ENCODE measurements around the gene HDAC4. TPM values are rescaled to one million over a fixed set of nuclear protein-coding genes. Genes with fewer than 3 reads are reported as not detected.

HDAC4 gene
- total and polyA plus RNA-seq, 2 experiments from 2014 or later, result 8.1 to 41.8 TPM

DNA sequence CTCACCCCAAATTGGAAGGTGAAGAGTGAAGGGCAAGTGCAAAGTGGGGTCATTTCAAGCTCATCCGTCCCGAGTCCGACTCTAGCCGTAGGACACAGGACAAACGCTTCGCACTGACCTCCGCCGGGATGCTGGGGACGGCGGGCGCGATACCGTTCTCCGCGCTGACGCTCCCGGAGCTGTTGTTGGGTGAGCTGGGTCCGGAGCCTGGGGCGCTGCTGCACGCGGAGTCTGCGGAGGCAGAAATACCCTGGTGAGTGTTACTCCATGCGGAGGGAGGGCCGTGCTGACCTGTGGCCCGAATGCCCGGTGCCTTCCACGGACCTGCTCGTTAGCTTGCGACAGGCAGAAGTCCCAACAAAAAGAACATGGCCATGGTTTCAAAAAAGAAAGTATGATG is 261.3 kb downstream of the HDAC4 start:
- Histone ChIP-seq H3K4me2 (no peak overlapping the region), H4K20me1 (replicated peaks; ENCODE audit: insufficient read depth) (peaks cover under 1% of the 10 kb centered on the region; the same call in 1 of the 2 replicates), H2AFZ (no peak overlapping the region), H3K9me2 (ENCODE audit: insufficient read depth) (no peaks in the 10 kb centered on the region), H3K4me1 (ENCODE audit: insufficient read depth) (no peaks in the 10 kb centered on the region), H3K4me3 (no peak overlapping the region), H3K27ac (ENCODE audit: low read depth) (no peak overlapping the region), H3F3A (replicated peaks; ENCODE audit: low read depth) (no peaks in the 10 kb centered on the region), H3K27me3 (ENCODE audit: insufficient read depth) (no peaks in the 10 kb centered on the region), H3K36me3 (ENCODE audit: insufficient read depth) (no peaks in the 10 kb centered on the region), H3K79me2 (replicated peaks; ENCODE audit: insufficient read depth) (no peaks in the 10 kb centered on the region)
- Mint-ChIP-seq H3K27ac (no peak overlapping the region), H3K36me3 (ENCODE audit: low read depth) (peaks cover 37% of the 10 kb centered on the region), H3K27me3 (ENCODE audit: insufficient read depth, low read depth, poor library complexity) (peaks cover 8% of the 10 kb centered on the region), H3K4me1 (no peaks in the 10 kb centered on the region), H3K4me3 (no peak overlapping the region), H3K9me3 (no peaks in the 10 kb centered on the region; the same call in 2 of the 3 replicates)
- no peak for DNase-seq (ENCODE audit: low spot score)
- no peak for ATAC-seq
- TF ChIP-seq NANOG (IDR thresholded peaks at IDR 0.05; ENCODE audit: borderline replicate concordance) (no peak), CREB1 (CRISPR knock-in tag; IDR thresholded peaks at IDR 0.05; ENCODE audit: low read depth) (no peak), POLR2AphosphoS5 (IDR thresholded peaks at IDR 0.05; ENCODE audit: low read depth) (no peak), ZNF331 (CRISPR knock-in tag; IDR thresholded peaks at IDR 0.05; ENCODE audit: low read depth) (no peak), EZH2 (IDR thresholded peaks at IDR 0.05; ENCODE audit: low read depth, unreplicated experiment) (no peak), JUNB (IDR thresholded peaks at IDR 0.05; ENCODE audit: unreplicated experiment) (no peak), EZH2phosphoT487 (IDR thresholded peaks at IDR 0.05; ENCODE audit: unreplicated experiment) (no peak), STAT1 (IDR thresholded peaks at IDR 0.05; ENCODE audit: unreplicated experiment) (no peak), ZNF114 (CRISPR knock-in tag; IDR thresholded peaks at IDR 0.05) (no peak)
- TF ChIP-seq, protein P1, sequence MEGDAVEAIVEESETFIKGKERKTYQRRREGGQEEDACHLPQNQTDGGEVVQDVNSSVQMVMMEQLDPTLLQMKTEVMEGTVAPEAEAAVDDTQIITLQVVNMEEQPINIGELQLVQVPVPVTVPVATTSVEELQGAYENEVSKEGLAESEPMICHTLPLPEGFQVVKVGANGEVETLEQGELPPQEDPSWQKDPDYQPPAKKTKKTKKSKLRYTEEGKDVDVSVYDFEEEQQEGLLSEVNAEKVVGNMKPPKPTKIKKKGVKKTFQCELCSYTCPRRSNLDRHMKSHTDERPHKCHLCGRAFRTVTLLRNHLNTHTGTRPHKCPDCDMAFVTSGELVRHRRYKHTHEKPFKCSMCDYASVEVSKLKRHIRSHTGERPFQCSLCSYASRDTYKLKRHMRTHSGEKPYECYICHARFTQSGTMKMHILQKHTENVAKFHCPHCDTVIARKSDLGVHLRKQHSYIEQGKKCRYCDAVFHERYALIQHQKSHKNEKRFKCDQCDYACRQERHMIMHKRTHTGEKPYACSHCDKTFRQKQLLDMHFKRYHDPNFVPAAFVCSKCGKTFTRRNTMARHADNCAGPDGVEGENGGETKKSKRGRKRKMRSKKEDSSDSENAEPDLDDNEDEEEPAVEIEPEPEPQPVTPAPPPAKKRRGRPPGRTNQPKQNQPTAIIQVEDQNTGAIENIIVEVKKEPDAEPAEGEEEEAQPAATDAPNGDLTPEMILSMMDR (conservative IDR thresholded peaks at IDR 0.05; ENCODE audit: low read depth in 2 of 2), result no peak
- TF ChIP-seq, protein P2, sequence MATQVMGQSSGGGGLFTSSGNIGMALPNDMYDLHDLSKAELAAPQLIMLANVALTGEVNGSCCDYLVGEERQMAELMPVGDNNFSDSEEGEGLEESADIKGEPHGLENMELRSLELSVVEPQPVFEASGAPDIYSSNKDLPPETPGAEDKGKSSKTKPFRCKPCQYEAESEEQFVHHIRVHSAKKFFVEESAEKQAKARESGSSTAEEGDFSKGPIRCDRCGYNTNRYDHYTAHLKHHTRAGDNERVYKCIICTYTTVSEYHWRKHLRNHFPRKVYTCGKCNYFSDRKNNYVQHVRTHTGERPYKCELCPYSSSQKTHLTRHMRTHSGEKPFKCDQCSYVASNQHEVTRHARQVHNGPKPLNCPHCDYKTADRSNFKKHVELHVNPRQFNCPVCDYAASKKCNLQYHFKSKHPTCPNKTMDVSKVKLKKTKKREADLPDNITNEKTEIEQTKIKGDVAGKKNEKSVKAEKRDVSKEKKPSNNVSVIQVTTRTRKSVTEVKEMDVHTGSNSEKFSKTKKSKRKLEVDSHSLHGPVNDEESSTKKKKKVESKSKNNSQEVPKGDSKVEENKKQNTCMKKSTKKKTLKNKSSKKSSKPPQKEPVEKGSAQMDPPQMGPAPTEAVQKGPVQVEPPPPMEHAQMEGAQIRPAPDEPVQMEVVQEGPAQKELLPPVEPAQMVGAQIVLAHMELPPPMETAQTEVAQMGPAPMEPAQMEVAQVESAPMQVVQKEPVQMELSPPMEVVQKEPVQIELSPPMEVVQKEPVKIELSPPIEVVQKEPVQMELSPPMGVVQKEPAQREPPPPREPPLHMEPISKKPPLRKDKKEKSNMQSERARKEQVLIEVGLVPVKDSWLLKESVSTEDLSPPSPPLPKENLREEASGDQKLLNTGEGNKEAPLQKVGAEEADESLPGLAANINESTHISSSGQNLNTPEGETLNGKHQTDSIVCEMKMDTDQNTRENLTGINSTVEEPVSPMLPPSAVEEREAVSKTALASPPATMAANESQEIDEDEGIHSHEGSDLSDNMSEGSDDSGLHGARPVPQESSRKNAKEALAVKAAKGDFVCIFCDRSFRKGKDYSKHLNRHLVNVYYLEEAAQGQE (IDR thresholded peaks at IDR 0.05; ENCODE audit: unreplicated experiment), result no peak
- TF ChIP-seq, protein P3, sequence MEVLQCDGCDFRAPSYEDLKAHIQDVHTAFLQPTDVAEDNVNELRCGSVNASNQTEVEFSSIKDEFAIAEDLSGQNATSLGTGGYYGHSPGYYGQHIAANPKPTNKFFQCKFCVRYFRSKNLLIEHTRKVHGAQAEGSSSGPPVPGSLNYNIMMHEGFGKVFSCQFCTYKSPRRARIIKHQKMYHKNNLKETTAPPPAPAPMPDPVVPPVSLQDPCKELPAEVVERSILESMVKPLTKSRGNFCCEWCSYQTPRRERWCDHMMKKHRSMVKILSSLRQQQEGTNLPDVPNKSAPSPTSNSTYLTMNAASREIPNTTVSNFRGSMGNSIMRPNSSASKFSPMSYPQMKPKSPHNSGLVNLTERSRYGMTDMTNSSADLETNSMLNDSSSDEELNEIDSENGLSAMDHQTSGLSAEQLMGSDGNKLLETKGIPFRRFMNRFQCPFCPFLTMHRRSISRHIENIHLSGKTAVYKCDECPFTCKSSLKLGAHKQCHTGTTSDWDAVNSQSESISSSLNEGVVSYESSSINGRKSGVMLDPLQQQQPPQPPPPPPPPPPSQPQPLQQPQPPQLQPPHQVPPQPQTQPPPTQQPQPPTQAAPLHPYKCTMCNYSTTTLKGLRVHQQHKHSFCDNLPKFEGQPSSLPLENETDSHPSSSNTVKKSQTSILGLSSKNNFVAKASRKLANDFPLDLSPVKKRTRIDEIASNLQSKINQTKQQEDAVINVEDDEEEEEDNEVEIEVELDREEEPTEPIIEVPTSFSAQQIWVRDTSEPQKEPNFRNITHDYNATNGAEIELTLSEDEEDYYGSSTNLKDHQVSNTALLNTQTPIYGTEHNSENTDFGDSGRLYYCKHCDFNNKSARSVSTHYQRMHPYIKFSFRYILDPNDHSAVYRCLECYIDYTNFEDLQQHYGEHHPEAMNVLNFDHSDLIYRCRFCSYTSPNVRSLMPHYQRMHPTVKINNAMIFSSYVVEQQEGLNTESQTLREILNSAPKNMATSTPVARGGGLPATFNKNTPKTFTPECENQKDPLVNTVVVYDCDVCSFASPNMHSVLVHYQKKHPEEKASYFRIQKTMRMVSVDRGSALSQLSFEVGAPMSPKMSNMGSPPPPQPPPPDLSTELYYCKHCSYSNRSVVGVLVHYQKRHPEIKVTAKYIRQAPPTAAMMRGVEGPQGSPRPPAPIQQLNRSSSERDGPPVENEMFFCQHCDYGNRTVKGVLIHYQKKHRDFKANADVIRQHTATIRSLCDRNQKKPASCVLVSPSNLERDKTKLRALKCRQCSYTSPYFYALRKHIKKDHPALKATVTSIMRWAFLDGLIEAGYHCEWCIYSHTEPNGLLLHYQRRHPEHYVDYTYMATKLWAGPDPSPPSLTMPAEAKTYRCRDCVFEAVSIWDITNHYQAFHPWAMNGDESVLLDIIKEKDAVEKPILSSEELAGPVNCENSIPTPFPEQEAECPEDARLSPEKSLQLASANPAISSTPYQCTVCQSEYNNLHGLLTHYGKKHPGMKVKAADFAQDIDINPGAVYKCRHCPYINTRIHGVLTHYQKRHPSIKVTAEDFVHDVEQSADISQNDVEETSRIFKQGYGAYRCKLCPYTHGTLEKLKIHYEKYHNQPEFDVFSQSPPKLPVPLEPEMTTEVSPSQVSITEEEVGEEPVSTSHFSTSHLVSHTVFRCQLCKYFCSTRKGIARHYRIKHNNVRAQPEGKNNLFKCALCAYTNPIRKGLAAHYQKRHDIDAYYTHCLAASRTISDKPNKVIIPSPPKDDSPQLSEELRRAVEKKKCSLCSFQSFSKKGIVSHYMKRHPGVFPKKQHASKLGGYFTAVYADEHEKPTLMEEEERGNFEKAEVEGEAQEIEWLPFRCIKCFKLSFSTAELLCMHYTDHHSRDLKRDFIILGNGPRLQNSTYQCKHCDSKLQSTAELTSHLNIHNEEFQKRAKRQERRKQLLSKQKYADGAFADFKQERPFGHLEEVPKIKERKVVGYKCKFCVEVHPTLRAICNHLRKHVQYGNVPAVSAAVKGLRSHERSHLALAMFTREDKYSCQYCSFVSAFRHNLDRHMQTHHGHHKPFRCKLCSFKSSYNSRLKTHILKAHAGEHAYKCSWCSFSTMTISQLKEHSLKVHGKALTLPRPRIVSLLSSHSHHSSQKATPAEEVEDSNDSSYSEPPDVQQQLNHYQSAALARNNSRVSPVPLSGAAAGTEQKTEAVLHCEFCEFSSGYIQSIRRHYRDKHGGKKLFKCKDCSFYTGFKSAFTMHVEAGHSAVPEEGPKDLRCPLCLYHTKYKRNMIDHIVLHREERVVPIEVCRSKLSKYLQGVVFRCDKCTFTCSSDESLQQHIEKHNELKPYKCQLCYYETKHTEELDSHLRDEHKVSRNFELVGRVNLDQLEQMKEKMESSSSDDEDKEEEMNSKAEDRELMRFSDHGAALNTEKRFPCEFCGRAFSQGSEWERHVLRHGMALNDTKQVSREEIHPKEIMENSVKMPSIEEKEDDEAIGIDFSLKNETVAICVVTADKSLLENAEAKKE (CRISPR knock-in tag; IDR thresholded peaks at IDR 0.05), result no peak
- TF ChIP-seq, protein P4, sequence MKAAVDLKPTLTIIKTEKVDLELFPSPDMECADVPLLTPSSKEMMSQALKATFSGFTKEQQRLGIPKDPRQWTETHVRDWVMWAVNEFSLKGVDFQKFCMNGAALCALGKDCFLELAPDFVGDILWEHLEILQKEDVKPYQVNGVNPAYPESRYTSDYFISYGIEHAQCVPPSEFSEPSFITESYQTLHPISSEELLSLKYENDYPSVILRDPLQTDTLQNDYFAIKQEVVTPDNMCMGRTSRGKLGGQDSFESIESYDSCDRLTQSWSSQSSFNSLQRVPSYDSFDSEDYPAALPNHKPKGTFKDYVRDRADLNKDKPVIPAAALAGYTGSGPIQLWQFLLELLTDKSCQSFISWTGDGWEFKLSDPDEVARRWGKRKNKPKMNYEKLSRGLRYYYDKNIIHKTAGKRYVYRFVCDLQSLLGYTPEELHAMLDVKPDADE (IDR thresholded peaks at IDR 0.05), result no peak

Data from GM23338 (cell line).